Activated naive CD4-positive, alpha-beta T cell treated with anti-CD3 and anti-CD28 coated beads for 36 hours (primary cell): ENCODE results near the gene PRMT7. TPM values are rescaled to one million over a fixed set of nuclear protein-coding genes. Genes with fewer than 3 reads are reported as not detected.

ENCODE experiments used
- CTCF ChIA-PET: fragments of 350-600 bp; sonication (Branson Sonifier 250); formaldehyde crosslinking; loops from one replicate; lab custom pipeline; 2021; ENCODE audit warnings: antibody characterized with exemption; lab: Charles Lee
- DNase-seq: peaks from one replicate; pipeline ENCODE4 v3.0.0-alpha.2; 2020
- H3K27ac Mint-ChIP-seq: one replicate; pipeline ENCODE4 v1.8.0; 2021; ENCODE audit warnings: mild to moderate bottlenecking, mixed read lengths
- H3K27me3 Mint-ChIP-seq: one replicate; pipeline ENCODE4 v1.8.0; 2021; ENCODE audit warnings: low read depth, mixed read lengths
- H3K36me3 Mint-ChIP-seq: one replicate; pipeline ENCODE4 v1.8.0; 2021; ENCODE audit warnings: low read depth, mixed read lengths
- H3K4me1 Mint-ChIP-seq: one replicate; pipeline ENCODE4 v1.8.0; 2021; ENCODE audit warnings: low read depth, mixed read lengths
- H3K4me3 Mint-ChIP-seq: one replicate; pipeline ENCODE4 v1.8.0; 2021; ENCODE audit warnings: mild to moderate bottlenecking, moderate library complexity, mixed read lengths
- H3K9me3 Mint-ChIP-seq: one replicate; pipeline ENCODE4 v1.8.0; 2021; ENCODE audit warnings: mixed read lengths
- intact Hi-C: fragments of 100-400 bp; cut with micrococcal nuclease; formaldehyde crosslinking; loops from one replicate; pipeline ENCODE4 v1.15.1; 2023
- total RNA-seq, 2 experiments: library from RNA; stranded (reverse); gene quantifications; one replicate each; pipeline ENCODE4 v1.2.3, GENCODE V29; 2021

Gene PRMT7
- total RNA-seq, 2 experiments from 2014 or later = 51.6 to 52.4 TPM

- H3K27ac Mint-ChIP-seq = no peak overlapping the region
- peaks cover 48% of the 10 kb centered on the region for H3K36me3 Mint-ChIP-seq
These were observed 28.4 kb downstream of the PRMT7 start for GRCh38 chr16:68339214-68339613.

DNA sequence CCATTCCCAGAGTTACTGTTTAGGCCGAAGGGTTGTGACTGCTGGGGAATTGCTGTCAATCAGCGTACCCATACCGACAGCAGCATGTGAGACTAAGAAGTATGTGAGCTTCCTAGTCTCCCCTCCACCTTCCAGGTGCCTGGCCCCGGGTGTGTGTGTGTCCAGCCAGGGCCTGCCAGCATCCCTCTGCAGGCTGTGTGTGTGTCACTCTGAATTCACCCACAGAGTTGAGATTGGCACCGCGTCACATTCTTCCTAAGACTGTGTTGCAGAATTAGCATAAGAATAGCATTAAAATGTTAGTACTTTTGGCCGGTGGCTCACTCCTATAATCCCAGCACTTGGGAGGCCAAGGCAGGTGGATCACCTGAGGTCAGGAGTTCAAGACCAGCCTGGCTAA, 31.8 kb downstream of the PRMT7 start:
- H3K4me3 Mint-ChIP-seq = no peak overlapping the region
- peaks cover 1% of the 10 kb centered on the region for H3K4me1 Mint-ChIP-seq
- H3K9me3 Mint-ChIP-seq = no peaks in the 10 kb centered on the region
- DNase-seq = no peak
- CTCF ChIA-PET = interaction anchor here (0.5 kb wide), 1 partner anchor 112 kb away, joined by 3 read pairs; no protein-coding TSS in a partner anchor
- no peaks in the 10 kb centered on the region for H3K27me3 Mint-ChIP-seq
- H3K27ac Mint-ChIP-seq = no peak overlapping the region
- H3K36me3 Mint-ChIP-seq = peaks cover 44% of the 10 kb centered on the region
- intact Hi-C loops = no loop called here

More at GRCh38 chr16:68339214-68339613, 28.4 kb downstream of the PRMT7 start:
- DNase-seq = no peak
- Mint-ChIP-seq H3K9me3 (no peaks in the 10 kb centered on the region), H3K4me1 (peaks cover 1% of the 10 kb centered on the region), H3K27me3 (no peaks in the 10 kb centered on the region), H3K4me3 (no peak overlapping the region)
- CTCF ChIA-PET = interaction anchor here (1.1 to 2.2 kb wide), 4 partner anchors 11 to 182 kb away, joined by 3 to 14 read pairs (median 8); partner anchors contain the start of gene SLC7A6
- intact Hi-C loops = no loop called here

DNA sequence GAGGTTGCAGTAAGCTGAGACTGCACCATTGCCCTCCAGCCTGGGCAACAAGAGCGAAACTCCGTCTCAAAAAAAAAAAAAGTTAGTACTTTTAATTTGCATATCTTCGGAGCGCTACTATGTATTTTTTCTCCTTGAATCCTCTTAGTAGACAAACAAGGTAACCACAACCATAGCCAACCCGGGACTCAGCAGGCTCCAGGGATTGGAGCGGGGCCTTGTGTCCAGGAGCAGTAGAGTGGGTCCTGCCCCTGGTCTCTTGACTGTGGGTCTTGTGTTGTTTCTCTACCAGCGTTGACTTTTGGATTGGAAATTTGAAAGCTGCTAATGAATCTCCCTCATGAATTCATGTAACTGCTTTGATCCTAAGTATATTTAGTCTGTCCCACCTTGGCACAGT, 32.3 kb downstream of the PRMT7 start:
- peaks cover 44% of the 10 kb centered on the region for H3K36me3 Mint-ChIP-seq
- CTCF ChIA-PET = interaction anchor here (0.5 kb wide), 1 partner anchor 111 kb away, joined by 3 read pairs; no protein-coding TSS in a partner anchor
- H3K4me3 Mint-ChIP-seq = no peak overlapping the region
- H3K27ac Mint-ChIP-seq = no peak overlapping the region
- H3K4me1 Mint-ChIP-seq = peaks cover 1% of the 10 kb centered on the region
- no peak for DNase-seq
- intact Hi-C loops = no loop called here
- H3K27me3 Mint-ChIP-seq = no peaks in the 10 kb centered on the region
- no peaks in the 10 kb centered on the region for H3K9me3 Mint-ChIP-seq

DNA sequence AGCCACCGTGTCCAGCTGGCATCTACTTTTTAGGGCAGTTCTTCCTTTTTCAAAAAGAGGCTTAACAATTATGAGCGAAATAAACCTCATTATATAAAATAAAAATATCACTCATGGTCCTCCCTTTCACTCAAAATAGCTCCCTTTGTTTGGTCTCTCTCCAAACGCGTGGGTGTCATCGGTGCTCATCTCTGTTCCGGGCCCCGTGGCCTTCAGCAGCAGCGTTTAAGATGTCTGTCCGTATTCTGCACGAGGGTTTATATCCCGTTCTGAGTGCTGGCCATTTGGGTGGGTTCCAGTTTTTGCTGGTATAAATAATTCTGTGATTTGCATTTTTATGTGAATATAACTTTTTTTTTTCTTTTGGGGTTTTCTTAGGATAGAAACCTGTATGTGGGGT, 33.4 kb downstream of the PRMT7 start:
- DNase-seq = no peak
- no peak overlapping the region for H3K4me3 Mint-ChIP-seq
- no peak overlapping the region for H3K27ac Mint-ChIP-seq
- H3K36me3 Mint-ChIP-seq = peaks cover 48% of the 10 kb centered on the region
- H3K27me3 Mint-ChIP-seq = no peaks in the 10 kb centered on the region
- H3K4me1 Mint-ChIP-seq = peaks cover 1% of the 10 kb centered on the region
- H3K9me3 Mint-ChIP-seq = no peaks in the 10 kb centered on the region
- intact Hi-C loops = no loop called here
- CTCF ChIA-PET = interaction anchor here (0.6 to 1.7 kb wide), 5 partner anchors 15 to 83 kb away, joined by 3 to 4 read pairs (median 3); no protein-coding TSS in a partner anchor

GRCh38 chr16:68345351-68345810, 34.6 kb downstream of the PRMT7 start:
- H3K27me3 Mint-ChIP-seq = no peaks in the 10 kb centered on the region
- no peaks in the 10 kb centered on the region for H3K9me3 Mint-ChIP-seq
- H3K4me1 Mint-ChIP-seq = peaks cover 1% of the 10 kb centered on the region
- no peak for DNase-seq
- CTCF ChIA-PET = interaction anchor here (1.7 kb wide), 1 partner anchor 16 kb away, joined by 4 read pairs; no protein-coding TSS in a partner anchor
- H3K4me3 Mint-ChIP-seq = no peak overlapping the region
- no peak overlapping the region for H3K27ac Mint-ChIP-seq
- intact Hi-C loops = no loop called here
- peaks cover 44% of the 10 kb centered on the region for H3K36me3 Mint-ChIP-seq

DNA sequence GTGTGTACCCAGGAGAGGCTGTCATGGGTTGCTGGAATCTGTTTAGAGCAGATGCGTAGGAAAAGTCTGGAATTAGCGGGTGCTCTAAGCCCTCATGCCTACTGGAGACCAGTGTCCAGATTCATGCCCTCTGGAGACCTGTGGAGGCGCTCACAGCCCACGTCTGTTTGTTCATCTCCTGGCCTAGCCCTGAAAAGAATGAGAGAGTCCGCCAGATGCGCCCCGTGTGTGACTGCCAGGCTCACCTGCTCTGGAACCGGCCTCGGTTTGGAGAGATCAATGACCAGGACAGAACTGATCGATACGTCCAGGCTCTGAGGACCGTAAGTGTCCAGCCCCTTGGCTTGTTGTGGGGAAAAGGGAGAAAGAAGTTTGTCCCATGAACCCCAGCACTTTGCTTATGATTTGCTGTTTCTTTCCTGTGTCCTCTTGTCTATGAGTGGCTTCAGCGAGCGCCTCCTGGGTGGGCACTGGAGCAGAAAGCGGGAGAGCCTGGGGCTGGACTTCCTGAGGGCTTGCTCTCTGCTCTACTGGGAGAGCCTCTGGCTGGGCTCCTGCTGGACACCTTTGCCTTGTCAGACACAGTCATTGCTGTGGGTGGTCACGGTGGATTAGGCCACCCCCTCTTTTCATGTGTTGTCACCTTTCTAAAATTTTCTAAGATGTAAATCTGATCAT, 35.3 kb downstream of the PRMT7 start:
- Mint-ChIP-seq H3K4me3 (no peak overlapping the region), H3K27me3 (no peaks in the 10 kb centered on the region), H3K4me1 (peaks cover 1% of the 10 kb centered on the region), H3K9me3 (no peaks in the 10 kb centered on the region), H3K36me3 (peaks cover 38% of the 10 kb centered on the region), H3K27ac (no peak overlapping the region)
- intact Hi-C loops = no loop called here
- CTCF ChIA-PET = no interaction called here
- DNase-seq = no peak

GRCh38 chr16:68346892-68347480, 36.2 kb downstream of the PRMT7 start:
- H3K36me3 Mint-ChIP-seq = peaks cover 38% of the 10 kb centered on the region
- no peaks in the 10 kb centered on the region for H3K27me3 Mint-ChIP-seq
- H3K9me3 Mint-ChIP-seq = no peaks in the 10 kb centered on the region
- DNase-seq = no peak
- intact Hi-C loops = no loop called here
- peaks cover 1% of the 10 kb centered on the region for H3K4me1 Mint-ChIP-seq
- no peak overlapping the region for H3K27ac Mint-ChIP-seq
- H3K4me3 Mint-ChIP-seq = no peak overlapping the region
- CTCF ChIA-PET = no interaction called here

DNA sequence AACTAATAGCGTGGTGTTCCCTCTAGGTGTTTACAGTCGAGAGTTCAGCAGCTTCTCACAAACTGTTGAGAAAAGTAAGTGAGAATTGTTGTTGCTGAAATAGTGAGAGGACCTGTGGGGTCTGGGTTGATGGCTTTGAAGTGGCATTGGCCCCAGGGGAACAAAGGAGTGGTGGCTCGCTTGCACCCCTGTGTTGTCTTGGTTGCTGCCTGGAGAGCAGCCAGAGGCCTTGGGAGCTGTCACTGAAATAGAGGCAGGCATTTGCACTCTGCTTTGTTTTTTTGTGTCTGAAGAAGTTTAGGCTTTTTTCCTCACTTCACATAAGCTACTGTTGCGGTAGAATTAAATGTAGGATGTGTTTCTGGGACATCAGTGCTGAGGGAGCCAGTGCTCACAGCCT, 36.8 kb downstream of the PRMT7 start:
- H3K36me3 Mint-ChIP-seq = peaks cover 35% of the 10 kb centered on the region
- H3K4me3 Mint-ChIP-seq = no peak overlapping the region
- peaks cover 1% of the 10 kb centered on the region for H3K4me1 Mint-ChIP-seq
- H3K9me3 Mint-ChIP-seq = no peaks in the 10 kb centered on the region
- DNase-seq = no peak
- H3K27me3 Mint-ChIP-seq = no peaks in the 10 kb centered on the region
- intact Hi-C loops = no loop called here
- H3K27ac Mint-ChIP-seq = no peak overlapping the region
- CTCF ChIA-PET = no interaction called here

GRCh38 chr16:68348639-68349445, 38.0 kb downstream of the PRMT7 start:
- intact Hi-C loops = no loop called here
- H3K4me3 Mint-ChIP-seq = no peak overlapping the region
- H3K9me3 Mint-ChIP-seq = no peaks in the 10 kb centered on the region
- DNase-seq = no peak
- H3K4me1 Mint-ChIP-seq = no peaks in the 10 kb centered on the region
- CTCF ChIA-PET = interaction anchor here (1.0 kb wide), 1 partner anchor 18 kb away, joined by 3 read pairs; no protein-coding TSS in a partner anchor
- H3K36me3 Mint-ChIP-seq = peaks cover 37% of the 10 kb centered on the region
- H3K27ac Mint-ChIP-seq = no peak overlapping the region
- no peaks in the 10 kb centered on the region for H3K27me3 Mint-ChIP-seq

- Mint-ChIP-seq H3K9me3 (no peaks in the 10 kb centered on the region), H3K4me3 (no peak overlapping the region), H3K27me3 (no peaks in the 10 kb centered on the region), H3K4me1 (peaks cover 5% of the 10 kb centered on the region), H3K36me3 (peaks cover 40% of the 10 kb centered on the region), H3K27ac (no peak overlapping the region)
- DNase-seq = no peak
- CTCF ChIA-PET = interaction anchor here (0.6 kb wide), 1 partner anchor 1810 kb away, joined by 4 read pairs; no protein-coding TSS in a partner anchor
- intact Hi-C loops = no loop called here
These were observed 39.1 kb downstream of the PRMT7 start for GRCh38 chr16:68349838-68350410.

DNA sequence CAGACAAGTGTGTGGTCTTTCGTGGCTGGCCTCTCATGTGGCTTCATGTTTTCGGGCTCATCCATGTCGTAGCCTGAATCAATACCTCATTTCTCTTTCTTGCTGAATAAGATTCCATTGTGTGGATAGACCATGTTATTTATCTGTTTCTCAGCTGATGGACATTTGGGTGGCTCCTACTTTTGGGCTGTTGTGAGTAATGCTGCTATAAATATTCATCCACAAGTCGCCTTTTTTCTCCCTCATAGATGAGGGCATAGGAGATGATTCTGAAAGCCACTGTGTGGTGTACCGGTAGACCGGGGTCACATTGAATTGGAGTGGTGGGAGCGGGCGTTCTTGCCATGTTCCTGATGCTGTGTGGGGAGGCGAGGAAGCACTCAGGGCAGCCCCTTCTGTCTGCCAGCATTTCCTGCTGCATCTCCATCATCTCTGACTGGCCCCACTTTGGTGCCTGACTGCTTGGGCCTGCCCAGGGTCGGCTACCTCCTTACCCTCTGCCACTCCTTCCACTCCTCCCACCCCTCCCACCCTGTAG, 40.1 kb downstream of the PRMT7 start:
- Mint-ChIP-seq H3K36me3 (peaks cover 47% of the 10 kb centered on the region), H3K4me3 (no peak overlapping the region), H3K4me1 (peaks cover 15% of the 10 kb centered on the region), H3K27me3 (no peaks in the 10 kb centered on the region), H3K9me3 (no peaks in the 10 kb centered on the region), H3K27ac (no peak overlapping the region)
- intact Hi-C loops = no loop called here
- CTCF ChIA-PET = interaction anchor here (1.2 kb wide), 1 partner anchor 87 kb away, joined by 4 read pairs; the partner anchor contains the start of gene SLC7A6
- DNase-seq = no peak
